Left renal pelvis (tissue), 4 donors: ENCODE results near the gene ERH. TPM values are rescaled to one million over a fixed set of nuclear protein-coding genes. Genes with fewer than 3 reads are reported as not detected.
"Not testable (repeated sequence)": the region's sequence is repeated elsewhere in the genome, so short reads cannot be mapped to it uniquely, and the experiment has no call there.

Source experiments
- DNase-seq, 4 donors: peaks; one replicate each; pipeline ENCODE4 v3.0.0-alpha.2; 2013; ENCODE audit warnings: low read depth in 4 of 4, low spot score in 3 of 4
- polyA plus RNA-seq, 4 donors: library from polyadenylated mRNA; unstranded; fragments of 120-200 nt; gene quantifications; one replicate each; pipeline ENCODE4 v1.2.1, GENCODE V29; 2013; ENCODE audit not compliant: insufficient read length in 4 of 4

The ERH gene
- polyA plus RNA-seq, 4 donors: 285 to 413 (median 343) TPM

DNA sequence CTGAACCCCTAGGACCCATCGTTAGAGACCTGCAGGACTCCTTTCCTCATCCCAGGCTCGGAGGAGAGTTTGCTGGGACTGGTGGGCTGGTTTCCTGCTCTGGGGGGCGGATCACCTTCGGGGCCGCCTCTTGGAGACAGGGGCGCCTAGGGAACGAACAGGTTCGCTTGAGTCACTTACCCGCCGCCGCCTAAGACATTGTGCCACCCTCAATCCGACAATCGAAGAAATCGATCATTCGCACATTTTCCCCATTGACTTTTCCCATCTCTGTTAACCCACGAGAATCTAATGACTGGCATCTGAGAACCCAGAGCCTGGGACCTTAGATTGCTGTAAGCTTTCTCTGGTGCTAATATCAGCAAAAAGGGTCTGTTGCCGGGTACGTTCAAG lies 715 bp upstream of the ERH start:
- DNase-seq: no peak

DNA sequence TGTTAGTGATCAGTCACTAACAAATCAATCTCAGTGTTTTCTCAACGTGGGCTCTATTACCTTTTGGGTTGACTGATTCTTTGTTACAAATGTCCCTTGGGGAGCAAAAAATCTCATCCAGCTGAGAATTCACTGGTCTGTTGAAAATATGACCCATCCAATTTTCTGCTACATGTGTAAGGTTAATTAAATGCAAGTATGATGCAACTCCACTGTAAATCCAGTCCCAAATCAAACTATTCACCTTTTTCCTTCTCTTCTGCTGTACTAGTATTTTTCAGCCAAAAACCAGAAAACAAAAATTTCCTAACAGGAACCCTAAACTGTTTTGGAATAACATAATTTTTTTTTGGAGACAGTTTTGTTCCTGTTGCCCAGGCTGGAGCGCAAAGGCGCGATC lies 2.2 kb downstream of the ERH start:
- DNase-seq: no peak

DNA sequence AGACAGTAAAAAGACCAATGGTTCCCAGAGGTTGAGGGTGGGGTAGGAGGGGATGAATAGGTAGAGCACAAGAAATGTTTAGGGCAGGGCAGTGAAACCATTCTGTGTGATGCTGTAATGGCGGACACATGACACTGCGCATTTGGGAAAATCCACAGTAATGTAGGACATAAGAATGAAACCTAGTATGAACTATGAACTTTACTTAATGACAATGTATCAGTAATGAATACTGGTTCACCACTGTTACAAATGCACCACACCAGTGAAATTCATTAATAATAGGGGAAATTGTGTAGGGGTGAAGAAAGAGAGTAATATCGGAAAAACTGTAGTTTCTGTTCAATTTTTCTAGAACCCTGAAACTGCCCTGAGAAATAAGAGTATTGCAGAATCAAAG lies 5.6 kb downstream of the ERH start:
- DNase-seq: no peak

DNA sequence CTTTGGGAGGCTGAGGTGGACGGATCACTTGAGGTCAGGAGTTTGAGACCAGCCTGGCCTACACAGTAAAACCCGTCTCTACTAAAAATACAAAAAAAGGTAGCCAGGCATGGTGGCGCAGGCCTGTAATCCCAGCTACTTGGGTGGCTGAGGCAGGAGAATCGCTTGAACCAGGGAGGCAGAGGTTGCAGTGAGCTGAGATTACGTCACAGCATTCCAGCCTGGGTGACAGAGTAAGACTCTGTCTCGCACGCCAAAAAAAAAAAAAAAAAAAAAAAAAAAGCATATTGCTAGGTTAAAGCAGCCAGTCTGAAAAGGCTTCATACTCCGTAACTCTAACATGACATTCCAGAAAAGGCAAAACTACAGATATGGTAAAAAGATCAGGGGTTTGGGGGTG lies 6.7 kb downstream of the ERH start:
- DNase-seq: not testable (repeated sequence)

DNA sequence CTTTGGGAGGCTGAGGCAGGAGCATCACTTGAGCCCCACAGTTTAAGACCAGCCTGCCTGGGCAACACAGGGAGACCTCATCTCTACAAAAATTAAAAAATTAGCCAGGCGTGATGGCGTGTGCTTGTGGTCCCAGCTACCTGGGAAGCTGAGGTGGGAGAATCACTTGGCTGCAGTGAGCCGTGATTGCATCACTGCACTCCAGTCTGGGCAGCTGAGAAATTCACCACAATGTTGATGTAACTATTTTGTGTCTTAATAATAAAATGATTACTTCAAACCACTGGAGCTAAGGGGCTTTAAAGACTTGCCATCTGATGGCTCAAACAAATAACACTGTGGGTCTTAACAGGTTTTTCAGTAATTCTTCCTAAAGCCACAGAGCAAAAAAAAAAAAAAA lies 10.8 kb downstream of the ERH start:
- no peak for DNase-seq

DNA sequence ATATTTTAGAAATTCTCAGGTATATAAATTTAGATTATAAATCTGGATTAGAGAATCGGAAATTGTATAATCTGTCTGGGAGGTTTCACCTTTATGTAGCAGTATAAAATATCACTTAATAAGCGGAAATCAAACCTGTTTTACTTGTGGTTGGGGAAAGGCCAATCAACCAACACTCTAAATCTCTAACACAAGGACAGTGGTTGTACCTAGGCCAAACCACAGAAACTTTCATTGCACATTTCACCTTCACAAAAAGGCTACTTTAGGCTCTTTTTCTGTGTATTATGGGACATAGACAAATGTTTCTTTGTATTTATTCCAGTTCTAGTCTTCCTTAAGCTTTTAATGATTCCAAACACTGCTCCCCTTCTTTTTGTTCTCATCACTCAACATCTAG lies 19.8 kb downstream of the ERH start:
- no peak for DNase-seq

DNA sequence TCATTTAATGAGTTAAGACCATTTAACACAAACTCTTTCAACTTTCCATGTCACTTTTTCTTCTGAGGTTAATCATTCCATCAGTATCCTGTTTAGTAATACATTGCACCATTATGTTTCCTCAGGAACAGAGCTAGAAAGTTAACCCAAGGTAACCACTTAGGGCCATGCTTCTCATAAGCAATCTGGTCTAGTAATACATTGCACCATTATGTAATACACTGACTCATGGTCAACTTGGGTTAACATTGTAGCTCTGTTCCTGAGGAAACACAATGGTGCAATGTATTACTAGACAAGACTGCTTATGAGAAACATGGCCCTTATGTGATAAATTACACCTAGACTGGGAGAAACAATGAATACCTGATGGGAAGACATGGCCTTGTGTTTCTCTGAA lies 21.7 kb downstream of the ERH start:
- no peak for DNase-seq

DNA sequence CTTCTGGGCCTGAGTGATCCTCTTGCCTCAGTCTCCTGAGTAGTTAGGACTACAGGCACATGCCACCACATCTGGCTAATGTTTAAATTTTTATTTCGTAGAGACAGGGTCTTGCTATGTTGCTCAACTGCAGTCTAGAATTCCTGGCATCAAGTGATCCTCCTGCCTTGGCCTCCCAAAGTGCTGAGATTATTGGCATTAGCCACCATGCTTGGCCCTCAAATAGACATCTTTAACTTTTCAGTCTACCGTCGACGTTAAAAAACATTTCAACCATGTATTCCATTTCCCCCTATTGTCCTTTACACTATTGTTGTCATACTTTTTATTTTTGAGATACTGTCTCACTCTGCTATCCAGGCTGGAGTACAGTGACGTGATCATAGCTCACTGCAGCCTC lies 22.4 kb downstream of the ERH start:
- no peak for DNase-seq

DNA sequence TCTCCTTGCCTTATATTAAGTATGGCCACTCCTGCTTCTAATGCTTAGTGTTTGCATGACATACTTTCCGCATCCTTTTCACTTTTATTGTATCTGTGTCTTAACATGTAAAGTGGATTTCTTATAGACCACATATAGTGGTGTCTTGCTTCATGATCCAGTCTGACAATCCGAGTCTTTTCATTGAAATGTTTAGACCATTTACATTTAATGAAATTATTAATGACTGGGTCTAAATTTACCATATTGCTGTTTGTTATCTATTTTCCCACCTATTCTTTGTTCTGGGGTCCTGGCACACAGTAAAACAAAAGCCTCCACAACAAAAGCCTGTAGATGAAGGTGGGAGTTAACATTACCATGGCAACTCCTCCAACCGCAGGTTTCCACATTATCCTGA lies 22.9 kb downstream of the ERH start:
- no peak for DNase-seq

DNA sequence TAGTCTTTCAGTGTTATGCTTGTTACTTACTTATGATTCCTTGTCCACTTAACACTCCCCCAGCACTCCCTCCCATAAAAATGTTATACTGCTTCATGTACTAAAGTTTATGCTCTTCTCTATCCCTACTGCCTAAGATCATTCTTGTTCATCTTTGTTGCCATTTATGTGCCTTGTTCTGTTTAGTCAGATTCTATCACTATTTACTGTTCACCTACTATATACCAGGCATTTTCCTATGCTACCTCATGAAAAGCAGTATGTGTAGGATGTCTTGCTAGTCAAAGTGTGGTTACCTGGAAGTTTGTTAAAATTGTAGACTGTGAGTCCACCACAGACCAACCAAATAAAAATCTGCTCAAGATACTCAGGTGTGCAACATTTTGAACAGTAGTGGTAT lies 23.9 kb downstream of the ERH start:
- DNase-seq: no peak

DNA sequence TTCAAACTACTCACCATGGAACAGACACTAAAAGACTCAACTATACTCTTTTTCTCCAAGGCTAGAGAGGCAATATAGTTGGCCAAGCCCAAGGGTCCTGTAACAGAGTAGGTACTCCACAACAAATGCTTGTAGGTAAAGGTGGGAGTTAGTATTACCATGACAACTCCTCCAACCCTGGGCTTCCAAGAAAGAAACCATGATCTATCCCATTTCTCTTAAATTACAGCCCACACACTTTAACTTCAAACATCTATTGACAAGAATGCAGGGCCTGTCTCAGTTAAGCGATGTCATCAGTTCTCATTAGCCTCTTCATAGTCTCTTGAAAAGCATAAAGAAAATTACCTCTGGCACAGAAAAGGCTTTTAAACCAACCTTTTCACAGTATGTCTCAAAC lies 25.0 kb downstream of the ERH start:
- DNase-seq: no peak

DNA sequence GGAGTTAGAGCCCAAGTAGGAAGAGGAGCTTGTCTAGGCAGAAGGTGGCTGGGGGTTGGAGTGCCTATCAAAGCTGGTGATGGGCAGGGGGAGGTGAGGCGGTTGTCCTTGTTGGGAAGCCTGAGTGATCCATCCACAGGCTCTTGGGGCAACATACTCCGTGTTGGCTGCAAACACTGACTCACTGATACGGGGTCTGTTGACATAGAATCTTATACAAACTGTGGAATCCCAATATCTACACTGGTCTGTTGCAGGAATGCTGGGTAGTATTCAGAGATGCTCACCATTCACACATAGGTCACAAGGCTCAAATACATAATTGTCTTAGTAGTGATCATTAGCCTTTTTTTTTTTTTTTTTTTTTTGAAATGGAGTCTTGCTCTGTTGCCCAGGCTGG lies 26.0 kb downstream of the ERH start:
- DNase-seq: no peak

DNA sequence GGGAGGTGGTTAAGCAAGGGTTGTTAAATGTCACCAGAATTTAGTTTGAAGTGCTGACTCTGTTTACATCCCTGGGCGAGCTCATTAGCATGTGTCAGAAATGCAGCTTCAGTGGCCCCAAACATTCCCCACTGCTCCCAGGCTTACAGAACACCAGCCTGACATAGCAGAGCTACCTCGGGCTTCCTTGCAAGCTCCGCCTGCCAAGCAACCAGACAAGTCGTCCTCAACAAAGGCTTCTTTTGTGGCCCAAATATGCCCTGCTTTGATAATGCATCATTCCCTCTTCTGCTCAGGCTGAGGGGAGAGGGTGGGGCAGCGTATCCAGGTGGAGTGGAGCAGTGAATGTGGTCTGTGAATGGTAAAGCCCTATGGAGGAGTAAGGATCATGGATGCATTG lies 28.0 kb downstream of the ERH start:
- no peak for DNase-seq

DNA sequence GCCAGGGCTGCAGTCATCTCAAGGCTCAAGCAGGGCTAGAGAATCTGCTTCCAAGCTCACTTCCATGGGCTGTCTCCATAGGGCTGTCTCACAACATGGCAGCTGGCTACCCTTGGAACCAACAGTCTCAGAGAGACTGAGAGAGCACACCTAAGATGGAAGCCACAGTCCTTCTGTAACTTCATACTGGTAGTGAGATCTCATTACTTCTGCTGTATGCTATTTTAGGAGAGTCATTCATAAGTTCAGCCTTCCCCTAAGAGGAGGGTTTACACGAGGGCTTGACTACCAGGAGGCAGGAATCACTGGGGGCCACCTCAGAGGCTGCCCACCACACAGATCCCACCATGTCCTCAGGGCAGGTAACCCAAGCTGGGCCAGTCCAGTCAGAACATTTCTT lies 29.7 kb downstream of the ERH start:
- DNase-seq: no peak

DNA sequence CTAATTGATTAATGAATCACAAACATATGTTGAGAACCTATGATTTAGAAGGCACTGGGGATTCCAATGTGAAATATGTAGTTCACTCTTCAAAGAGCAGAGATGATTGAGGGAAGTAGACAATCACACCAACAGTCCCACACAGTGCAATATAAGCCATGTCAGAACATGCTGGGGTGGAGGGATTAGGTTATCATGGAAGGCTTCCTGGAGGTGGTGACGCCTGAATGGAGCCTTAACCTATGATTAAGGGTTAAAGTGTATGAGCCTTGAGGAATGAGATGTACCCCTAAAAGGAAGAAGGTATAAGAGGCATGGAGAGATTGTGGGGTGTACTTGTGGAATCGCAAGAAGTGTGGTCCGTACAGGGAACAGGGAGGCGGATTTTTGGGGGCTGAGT lies 31.3 kb downstream of the ERH start:
- no peak for DNase-seq

DNA sequence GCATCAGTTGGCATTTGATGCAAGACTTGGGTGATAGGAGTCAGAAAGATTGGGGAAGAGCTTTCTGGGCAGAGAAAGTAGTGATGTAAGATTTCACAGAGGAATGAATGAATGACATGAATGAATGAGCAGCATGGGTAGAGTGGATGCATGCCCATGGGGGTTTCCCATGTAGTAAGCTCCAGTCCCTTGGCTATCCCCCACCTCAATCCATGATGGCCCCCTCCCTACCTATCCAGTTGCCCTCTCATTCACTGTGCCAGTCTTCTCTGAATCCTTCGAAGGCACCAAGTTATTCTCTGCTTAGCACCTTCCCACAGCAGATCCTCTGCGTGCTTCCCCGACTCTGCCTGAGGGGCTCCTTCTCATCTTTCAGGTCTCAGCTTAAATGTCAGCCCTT lies 32.0 kb downstream of the ERH start:
- DNase-seq: no peak

DNA sequence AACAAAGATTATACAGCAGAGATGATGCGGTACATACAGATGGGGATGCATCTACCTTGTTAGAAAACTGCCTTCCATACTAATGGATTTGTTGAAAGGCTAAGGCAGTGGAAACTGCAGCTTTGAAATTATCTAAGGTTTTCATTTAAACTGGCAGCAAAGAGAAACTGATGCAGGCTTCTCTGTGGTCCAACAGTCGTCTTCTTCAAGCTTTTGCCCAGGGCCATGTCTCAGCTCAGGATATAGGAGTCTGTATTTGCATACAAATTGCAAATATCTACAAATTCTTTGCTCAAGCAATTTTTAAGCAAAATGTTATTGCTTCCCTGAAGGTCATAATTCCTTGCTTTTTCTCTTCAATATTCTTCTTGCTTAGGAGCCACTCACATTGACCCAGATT lies 33.7 kb downstream of the ERH start:
- no peak for DNase-seq

DNA sequence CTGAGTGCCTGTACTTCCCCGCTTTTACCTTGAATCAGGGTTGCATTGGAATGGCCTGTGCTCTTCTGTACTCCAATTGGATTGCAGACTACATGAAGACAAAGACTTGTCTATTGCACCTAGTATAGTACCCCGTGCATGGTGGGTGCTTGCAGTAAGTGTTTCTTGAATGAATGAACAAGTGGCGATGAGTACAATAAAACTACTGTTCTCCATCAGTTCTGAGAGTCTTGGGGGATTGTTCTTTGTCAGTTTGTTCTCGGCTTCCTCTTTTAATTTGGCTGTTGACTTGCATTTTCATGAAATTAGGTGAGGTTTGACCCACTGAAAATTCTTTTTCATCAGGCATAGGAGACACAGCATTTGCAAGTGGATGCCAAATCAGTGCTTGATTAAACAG lies 34.1 kb downstream of the ERH start:
- no peak for DNase-seq

DNA sequence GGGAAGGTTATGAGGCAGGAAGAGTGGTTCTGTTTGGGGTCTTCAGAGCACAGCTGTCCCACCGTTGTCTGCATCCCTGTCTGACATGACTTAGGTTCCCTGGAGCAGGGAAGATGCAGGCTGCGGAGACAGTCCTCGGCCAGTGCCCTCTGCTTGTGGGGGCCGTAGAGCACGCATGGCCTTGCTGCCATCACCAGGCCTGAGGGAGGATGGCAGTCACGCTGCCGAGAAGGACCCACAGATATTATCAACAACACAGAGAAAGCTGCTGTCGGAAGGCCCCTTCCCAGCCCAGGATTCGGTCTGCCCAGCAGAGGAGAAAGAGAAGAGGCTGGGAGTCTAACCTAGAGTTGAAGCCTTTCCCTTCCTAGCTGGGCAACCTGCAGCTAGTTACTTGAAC lies 35.0 kb downstream of the ERH start:
- DNase-seq: no peak

DNA sequence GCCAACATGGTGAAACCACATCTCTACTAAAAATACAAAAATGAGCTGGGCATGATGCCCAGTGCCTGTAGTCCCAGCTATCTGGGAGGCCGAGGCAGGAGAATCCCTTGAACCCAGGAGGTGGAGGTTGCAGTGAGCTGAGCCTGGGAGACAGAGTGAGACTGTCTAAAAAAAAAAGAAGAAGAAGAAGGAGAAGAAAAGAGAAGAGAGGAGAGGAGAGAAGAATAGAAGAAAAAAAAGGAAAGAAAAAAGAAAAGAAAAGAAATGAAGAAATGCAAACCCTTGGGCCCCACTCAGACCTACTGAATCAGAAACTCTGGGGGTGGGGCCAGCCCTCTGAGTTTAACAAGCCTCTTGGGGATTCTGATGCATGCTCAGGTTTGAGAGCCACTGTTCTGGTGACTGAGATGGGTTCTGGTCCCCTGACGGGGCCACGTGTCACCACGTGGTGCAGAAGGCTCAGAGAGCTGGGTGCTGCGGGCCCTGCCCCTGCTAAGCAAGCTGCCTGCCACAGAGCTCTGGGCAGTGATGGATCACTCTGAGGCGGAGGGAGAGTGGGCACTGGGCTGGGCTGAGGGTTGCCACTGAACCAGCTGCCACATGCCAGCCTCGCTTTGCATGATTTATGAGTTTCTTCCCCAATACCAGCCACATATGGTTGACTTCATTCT lies 37.5 kb downstream of the ERH start:
- DNase-seq: no peak

DNA sequence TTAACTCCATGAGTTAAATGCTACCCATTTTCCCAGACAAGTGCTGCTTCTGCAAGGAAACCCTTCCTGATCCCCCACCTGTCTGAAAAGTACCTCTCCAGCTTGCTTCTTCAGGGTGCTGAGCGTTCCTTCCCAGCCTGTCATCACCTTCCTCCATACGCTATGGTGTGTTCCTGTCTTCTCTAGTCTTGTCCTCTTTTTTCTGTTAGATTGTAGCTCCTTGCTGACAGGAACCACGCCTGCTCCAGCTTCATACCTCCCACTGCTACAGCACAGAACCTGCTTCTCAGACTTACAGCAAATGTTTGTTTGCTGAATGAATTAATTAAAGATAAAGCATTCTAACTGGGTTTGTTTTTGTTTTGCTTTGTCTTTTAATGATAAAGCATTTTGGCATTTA lies 39.1 kb downstream of the ERH start:
- DNase-seq: no peak

DNA sequence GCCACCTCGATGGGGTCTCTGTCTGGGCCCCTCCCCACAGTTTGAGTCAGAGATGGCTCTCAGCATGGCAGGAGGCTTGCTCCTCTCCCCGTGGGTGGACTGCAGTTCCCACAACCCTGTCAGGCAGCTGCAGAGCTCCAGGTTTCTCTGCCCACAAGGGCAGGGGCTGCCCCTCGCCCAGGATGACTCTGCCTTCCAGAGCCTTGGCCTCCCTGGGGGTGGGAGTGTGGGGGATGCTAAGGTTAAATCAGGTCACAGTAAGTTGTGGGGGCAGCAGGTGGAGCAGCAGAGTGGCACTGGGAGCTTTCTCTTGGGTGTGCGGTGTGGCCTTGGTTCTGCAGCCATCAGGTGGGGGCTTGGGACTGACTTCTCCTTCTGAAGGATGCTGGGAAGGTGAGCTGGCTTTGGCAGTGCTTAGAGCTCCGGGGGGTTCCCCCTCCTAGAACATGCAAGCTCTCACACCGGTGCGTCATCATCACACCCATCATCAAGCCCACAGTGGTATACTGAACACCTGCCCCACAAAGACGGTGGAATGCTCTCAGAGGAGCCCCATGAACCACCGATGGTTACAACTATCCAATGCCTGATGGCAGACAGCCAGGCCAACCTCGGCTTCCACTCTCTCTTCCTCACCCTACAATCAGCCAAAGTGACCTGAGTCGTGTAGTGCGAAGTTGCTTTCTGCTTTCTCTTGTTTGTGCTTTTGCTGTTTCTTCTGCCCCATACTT lies 39.7 kb downstream of the ERH start:
- no peak for DNase-seq
